Measurements from ENCODE around the gene ELF4. TPM values are rescaled to one million over a fixed set of nuclear protein-coding genes. Genes with fewer than 3 reads are reported as not detected.

Gene ELF4
- total and polyA plus RNA-seq, 2 of the 13 experiments (the other 11 are each of a cell fraction or from before 2014, with no cell fraction given) = 1.3 to 2.6 TPM

DNA sequence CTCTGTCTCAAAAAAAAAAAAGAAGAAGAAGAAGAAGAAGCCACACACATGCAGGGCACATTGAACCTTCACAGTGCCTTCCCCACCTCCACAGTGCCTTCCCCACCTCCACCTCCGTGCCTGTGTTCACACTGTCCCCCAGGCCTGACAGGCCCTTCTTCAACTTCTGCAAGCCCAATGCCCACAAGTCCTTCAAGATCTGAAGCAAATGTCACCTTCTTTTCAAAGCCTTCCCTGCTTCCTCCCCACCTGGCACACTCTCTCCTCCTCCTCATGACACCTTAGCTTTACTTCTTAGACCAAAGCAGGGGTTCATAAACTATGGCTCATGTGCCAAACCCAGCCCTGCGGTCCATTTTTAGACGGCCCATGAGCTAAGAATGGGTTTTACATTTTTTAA lies 19.9 kb downstream of the ELF4 start:
- TF ChIP-seq HCFC1 (IDR thresholded peaks at IDR 0.05; ENCODE audit: low read depth, low read length) (no peak), ZSCAN25 (CRISPR knock-in tag; IDR thresholded peaks at IDR 0.05) (no peak), ZNF549 (CRISPR knock-in tag; IDR thresholded peaks at IDR 0.05) (no peak), ADNP (CRISPR knock-in tag; IDR thresholded peaks at IDR 0.05) (no peak), KMT2B (CRISPR knock-in tag; IDR thresholded peaks at IDR 0.05) (no peak), HOXA7 (CRISPR knock-in tag; IDR thresholded peaks at IDR 0.05) (no peak), NFE2L1 (CRISPR knock-in tag; IDR thresholded peaks at IDR 0.05; ENCODE audit: borderline replicate concordance) (no peak), ZFP41 (CRISPR knock-in tag; IDR thresholded peaks at IDR 0.05; ENCODE audit: borderline replicate concordance) (no peak), TAF1 (CRISPR knock-in tag; IDR thresholded peaks at IDR 0.05) (no peak)
- TF ChIP-seq, protein P1, sequence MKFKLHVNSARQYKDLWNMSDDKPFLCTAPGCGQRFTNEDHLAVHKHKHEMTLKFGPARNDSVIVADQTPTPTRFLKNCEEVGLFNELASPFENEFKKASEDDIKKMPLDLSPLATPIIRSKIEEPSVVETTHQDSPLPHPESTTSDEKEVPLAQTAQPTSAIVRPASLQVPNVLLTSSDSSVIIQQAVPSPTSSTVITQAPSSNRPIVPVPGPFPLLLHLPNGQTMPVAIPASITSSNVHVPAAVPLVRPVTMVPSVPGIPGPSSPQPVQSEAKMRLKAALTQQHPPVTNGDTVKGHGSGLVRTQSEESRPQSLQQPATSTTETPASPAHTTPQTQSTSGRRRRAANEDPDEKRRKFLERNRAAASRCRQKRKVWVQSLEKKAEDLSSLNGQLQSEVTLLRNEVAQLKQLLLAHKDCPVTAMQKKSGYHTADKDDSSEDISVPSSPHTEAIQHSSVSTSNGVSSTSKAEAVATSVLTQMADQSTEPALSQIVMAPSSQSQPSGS (CRISPR knock-in tag; IDR thresholded peaks at IDR 0.05) = no peak
- TF ChIP-seq, protein P2, sequence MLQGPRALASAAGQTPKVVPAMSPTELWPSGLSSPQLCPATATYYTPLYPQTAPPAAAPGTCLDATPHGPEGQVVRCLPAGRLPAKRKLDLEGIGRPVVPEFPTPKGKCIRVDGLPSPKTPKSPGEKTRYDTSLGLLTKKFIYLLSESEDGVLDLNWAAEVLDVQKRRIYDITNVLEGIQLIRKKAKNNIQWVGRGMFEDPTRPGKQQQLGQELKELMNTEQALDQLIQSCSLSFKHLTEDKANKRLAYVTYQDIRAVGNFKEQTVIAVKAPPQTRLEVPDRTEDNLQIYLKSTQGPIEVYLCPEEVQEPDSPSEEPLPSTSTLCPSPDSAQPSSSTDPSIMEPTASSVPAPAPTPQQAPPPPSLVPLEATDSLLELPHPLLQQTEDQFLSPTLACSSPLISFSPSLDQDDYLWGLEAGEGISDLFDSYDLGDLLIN (CRISPR knock-in tag; IDR thresholded peaks at IDR 0.05; ENCODE audit: borderline replicate concordance) = no peak
- TF ChIP-seq, protein P3, sequence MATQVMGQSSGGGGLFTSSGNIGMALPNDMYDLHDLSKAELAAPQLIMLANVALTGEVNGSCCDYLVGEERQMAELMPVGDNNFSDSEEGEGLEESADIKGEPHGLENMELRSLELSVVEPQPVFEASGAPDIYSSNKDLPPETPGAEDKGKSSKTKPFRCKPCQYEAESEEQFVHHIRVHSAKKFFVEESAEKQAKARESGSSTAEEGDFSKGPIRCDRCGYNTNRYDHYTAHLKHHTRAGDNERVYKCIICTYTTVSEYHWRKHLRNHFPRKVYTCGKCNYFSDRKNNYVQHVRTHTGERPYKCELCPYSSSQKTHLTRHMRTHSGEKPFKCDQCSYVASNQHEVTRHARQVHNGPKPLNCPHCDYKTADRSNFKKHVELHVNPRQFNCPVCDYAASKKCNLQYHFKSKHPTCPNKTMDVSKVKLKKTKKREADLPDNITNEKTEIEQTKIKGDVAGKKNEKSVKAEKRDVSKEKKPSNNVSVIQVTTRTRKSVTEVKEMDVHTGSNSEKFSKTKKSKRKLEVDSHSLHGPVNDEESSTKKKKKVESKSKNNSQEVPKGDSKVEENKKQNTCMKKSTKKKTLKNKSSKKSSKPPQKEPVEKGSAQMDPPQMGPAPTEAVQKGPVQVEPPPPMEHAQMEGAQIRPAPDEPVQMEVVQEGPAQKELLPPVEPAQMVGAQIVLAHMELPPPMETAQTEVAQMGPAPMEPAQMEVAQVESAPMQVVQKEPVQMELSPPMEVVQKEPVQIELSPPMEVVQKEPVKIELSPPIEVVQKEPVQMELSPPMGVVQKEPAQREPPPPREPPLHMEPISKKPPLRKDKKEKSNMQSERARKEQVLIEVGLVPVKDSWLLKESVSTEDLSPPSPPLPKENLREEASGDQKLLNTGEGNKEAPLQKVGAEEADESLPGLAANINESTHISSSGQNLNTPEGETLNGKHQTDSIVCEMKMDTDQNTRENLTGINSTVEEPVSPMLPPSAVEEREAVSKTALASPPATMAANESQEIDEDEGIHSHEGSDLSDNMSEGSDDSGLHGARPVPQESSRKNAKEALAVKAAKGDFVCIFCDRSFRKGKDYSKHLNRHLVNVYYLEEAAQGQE (IDR thresholded peaks at IDR 0.05; ENCODE audit: borderline replicate concordance in 1 of 2, low read depth in 1 of 2, low read length in 2 of 2) = no peak
- in situ Hi-C loops (cut with HindIII; ENCODE audit: extremely low pct_ligation_motif_present, low pct_unique_long_range_greater_than_20kb) (no loop called here), intact Hi-C loops (cut with micrococcal nuclease; ENCODE audit: unreplicated experiment) (no loop called here)
- BruUV-seq (replicated peaks) = no TSS peak
- Histone ChIP-seq H3K27me3 (ENCODE audit: control insufficient read depth in 1 of 2, insufficient read depth in 2 of 2, low read length in 2 of 2) (no peaks in the 10 kb centered on the region), H3K4me3 (replicated peaks in 1 of 3; ENCODE audit: insufficient read depth in 1 of 3, low read depth in 2 of 3, low read length in 3 of 3) (no peak overlapping the region), H3K4me2 (ENCODE audit: low read depth, low read length) (no peak overlapping the region), H3K36me3 (replicated peaks in 1 of 2; ENCODE audit: control insufficient read depth in 1 of 2, insufficient read depth in 2 of 2, low read length in 2 of 2) (no peaks in the 10 kb centered on the region), H3K9ac (ENCODE audit: insufficient read depth, low read depth, low read length) (no peak overlapping the region), H2AFZ (ENCODE audit: low read length) (no peak overlapping the region), H3K4me1 (ENCODE audit: insufficient read depth, low read length) (peaks cover 26% of the 10 kb centered on the region), H3K27ac (ENCODE audit: extremely low read length, insufficient read depth, low read length) (no peak overlapping the region), H3K79me2 (ENCODE audit: insufficient read depth, low read length) (no peaks in the 10 kb centered on the region), H3K9me3 (ENCODE audit: low read length) (no peaks in the 10 kb centered on the region), H4K20me1 (ENCODE audit: insufficient read depth, low read length) (no peaks in the 10 kb centered on the region)
- WGBS (ENCODE audit: low lambda C conversion rate) = 94% methylated on average over 3 of the region's 3 CpGs
- ATAC-seq (no peak), DNase-seq (ENCODE audit: low spot score) (no peak), FAIRE-seq (no peak)
- ChIA-PET POLR2A (no interaction called here), CTCF (ENCODE audit: low intra/inter-chr PET ratio, low total read pairs) (no interaction called here)

Data from HepG2 (cell line).